Measurements from ENCODE around the gene DUS2.
"Not testable (repeated sequence)": the region's sequence is repeated elsewhere in the genome, so short reads cannot be mapped to it uniquely, and the experiment has no call there.

Gene DUS2

DNA sequence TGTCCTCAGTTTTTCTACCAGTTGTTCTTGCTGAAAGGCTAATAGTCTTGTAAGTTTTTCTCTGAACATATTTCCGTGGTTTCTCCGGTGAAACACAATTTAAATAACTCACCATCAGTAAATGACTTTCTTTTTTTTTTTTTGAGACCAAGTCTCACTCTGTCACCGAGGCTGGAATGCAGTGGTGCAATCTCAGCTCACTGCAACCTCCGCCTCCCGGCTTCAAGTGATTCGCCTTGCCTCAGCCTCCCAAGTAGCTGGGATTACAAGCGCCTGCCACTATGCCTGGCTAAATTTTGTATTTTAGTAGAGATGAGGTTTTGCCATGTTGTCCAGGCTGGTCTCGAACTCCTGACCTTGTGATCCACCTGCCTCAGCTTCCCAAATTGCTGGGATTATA, 91.9 kb downstream of the DUS2 start:
- not testable (repeated sequence) for H3K27ac Mint-ChIP-seq; DNase-seq; ATAC-seq (replicated peaks); H3K4me3 Mint-ChIP-seq; H3K27me3 Mint-ChIP-seq
- peaks cover 48 to 97% of the 10 kb centered on the region in 2 donors for H3K4me1 Mint-ChIP-seq
- H3K9me3 Mint-ChIP-seq: peaks cover 9 to 15% of the 10 kb centered on the region in 2 donors
- H3K36me3 Mint-ChIP-seq: peaks cover 21 to 35% of the 10 kb centered on the region in 2 donors

DNA sequence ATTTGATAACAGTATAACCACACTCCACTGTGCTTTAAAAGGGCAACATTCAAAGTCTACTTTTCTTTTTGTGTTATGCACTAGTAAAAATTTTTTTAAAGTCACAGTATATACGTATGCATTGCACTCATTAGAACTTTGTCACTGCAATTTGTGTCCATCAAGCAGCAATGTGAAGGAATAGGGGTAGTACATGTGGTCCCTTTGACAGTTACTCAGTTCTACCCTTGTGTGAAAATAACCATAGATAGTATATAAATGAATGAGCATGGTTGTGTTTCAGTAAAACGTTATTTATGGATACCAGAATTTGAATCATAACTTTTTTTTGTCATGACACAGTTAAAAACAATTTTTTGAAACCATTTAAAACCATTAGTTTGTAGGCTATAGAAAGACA, 92.8 kb downstream of the DUS2 start:
- no peak for DNase-seq
- no peak overlapping the region for H3K27ac Mint-ChIP-seq
- ATAC-seq (replicated peaks): no peak

DNA sequence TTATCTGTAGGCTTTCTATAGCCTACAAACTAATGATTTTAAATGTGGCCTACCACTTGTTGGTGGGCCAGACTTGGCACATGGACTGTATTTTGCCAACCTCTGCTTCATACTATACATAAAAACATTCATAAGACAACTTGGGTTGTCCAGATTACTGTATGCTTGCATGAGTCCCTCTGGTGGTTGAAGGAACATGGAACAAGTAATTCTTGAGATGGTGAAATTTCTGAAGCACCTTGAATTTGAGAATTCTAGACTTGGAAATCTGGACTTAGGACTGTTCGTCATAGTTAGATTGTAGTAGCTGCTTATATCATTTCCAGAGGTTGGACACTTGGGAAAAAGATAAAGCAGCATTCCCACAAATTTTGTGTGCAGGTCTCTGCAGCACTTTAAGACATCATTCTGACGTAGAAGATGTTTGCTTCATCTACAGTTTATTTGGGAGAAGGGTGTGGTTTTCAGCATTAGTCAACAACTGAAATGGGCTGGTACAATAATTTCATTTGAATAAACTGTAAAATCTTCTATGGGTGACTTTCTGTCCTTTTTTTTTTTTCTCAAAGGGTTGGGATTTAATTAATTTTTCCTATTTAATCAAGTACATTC, 93.3 kb downstream of the DUS2 start:
- Mint-ChIP-seq H3K9me3 (peaks cover 2 to 6% of the 10 kb centered on the region in 2 donors), H3K4me3 (no peak overlapping the region), H3K36me3 (peaks cover 14 to 23% of the 10 kb centered on the region in 2 donors), H3K4me1 (peaks cover 42 to 93% of the 10 kb centered on the region in 2 donors), H3K27ac (no peak overlapping the region), H3K27me3 (no peaks in the 10 kb centered on the region)
- ATAC-seq (replicated peaks) (peak in 1 of 2 donors; percentile 43), DNase-seq (no peak)

More for the DNA sequence above, 92.8 kb downstream of the DUS2 start:
- H3K27me3 Mint-ChIP-seq: no peaks in the 10 kb centered on the region
- peaks cover 4 to 9% of the 10 kb centered on the region in 2 donors for H3K9me3 Mint-ChIP-seq
- H3K36me3 Mint-ChIP-seq: peaks cover 16 to 28% of the 10 kb centered on the region in 2 donors
- peaks cover 46 to 98% of the 10 kb centered on the region in 2 donors for H3K4me1 Mint-ChIP-seq
- no peak overlapping the region for H3K4me3 Mint-ChIP-seq

DNA sequence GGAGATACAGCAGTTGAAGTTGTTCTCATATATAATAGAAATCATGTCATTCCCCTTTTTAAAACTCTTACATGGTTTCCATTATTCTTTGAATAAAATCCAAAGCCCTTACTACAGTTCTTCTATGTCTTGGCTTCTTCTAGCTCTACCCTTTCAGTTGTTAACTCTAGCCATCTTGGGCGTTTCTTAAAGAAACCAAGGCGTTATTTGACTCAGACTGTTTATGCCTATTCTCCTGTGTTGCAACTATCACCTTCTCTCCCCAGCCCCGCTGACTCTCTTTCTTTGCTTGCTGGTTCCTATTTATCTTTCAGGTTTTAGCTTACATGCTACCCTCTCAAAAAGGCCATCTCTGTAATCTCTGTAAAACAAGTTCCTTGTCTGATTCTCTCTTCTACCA, 94.8 kb downstream of the DUS2 start:
- DNase-seq (no peak), ATAC-seq (replicated peaks) (no peak)
- Mint-ChIP-seq H3K27me3 (no peaks in the 10 kb centered on the region), H3K36me3 (peaks cover 12 to 23% of the 10 kb centered on the region in 2 donors), H3K4me1 (peaks cover 44 to 91% of the 10 kb centered on the region in 2 donors), H3K4me3 (peak overlapping the region in 1 of 2 donors; percentile 1), H3K9me3 (peaks cover 0 to under 1% of the 10 kb centered on the region in 2 donors), H3K27ac (peak overlapping the region; percentile 9)

DNA sequence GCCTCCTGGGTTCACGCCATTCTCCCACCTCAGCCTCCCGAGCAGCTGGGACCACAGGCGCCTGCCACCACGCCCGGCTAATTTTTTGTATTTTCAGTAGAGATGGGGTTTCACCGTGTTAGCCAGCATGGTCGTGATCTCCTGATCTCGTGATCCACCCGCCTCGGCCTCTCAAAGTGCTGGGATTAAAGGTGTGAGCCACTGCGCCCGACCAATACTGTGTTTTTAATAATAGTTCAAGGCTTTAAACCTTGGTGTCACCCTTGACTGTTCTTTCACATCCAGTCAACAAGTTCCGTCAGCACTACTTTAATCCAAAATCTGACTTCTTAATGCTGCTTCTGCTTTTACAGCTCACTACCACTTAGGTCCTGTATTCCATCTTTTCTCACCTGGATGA, 95.9 kb downstream of the DUS2 start:
- not testable (repeated sequence) for H3K27me3 Mint-ChIP-seq, H3K9me3 Mint-ChIP-seq
- peak overlapping the region in 1 of 2 donors; percentile 68 for H3K4me3 Mint-ChIP-seq
- peaks cover 39 to 81% of the 10 kb centered on the region in 2 donors for H3K4me1 Mint-ChIP-seq
- H3K36me3 Mint-ChIP-seq: peaks cover 12 to 19% of the 10 kb centered on the region in 2 donors
- DNase-seq (peak; percentile 11), ATAC-seq (replicated peaks) (peak; percentile 81 to 83)
- H3K27ac Mint-ChIP-seq: peak overlapping the region; percentile 93

DNA sequence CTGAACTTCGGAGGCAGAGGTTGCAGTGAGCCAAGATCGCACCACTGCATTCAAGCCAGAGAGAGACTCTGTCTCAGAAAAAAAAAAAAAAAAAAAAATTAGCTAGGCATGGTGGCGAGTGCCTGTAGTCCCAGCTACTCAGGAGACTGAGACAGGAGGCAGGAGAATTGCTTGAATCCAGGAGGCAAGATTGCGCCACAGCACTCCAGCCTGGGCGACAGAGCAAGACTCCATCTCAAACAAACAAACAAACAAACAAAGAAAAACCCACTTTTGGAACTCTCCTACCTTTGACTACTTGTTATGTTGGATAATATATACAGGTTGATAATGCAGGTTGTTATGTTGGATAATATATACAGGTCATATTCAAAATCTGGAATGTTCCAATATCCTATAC, 97.4 kb downstream of the DUS2 start:
- Mint-ChIP-seq H3K36me3 (peaks cover 15 to 23% of the 10 kb centered on the region in 2 donors), H3K4me1 (peaks cover 40 to 70% of the 10 kb centered on the region in 2 donors), H3K27ac (peak overlapping the region; percentile 93)
- H3K9me3 Mint-ChIP-seq; DNase-seq; ATAC-seq (replicated peaks); H3K4me3 Mint-ChIP-seq; H3K27me3 Mint-ChIP-seq: not testable (repeated sequence)

DNA sequence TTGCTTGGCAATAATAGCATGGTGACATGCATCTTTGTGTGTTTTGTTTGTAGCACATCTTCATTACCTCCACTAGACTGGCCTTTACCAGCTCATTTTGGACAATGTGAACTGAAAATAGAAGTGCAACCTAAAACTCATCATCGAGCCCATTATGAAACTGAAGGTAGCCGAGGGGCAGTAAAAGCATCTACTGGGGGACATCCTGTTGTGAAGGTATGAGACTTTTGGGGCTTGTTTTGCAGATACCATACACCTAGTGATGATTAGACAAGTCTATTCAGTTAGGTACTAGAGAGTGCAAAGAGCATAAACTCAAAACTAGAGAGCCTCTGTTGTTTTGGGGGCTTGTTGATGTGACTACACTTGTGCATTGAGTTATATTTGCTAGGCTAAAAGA, 103.3 kb downstream of the DUS2 start:
- Mint-ChIP-seq H3K4me1 (peaks cover 42 to 52% of the 10 kb centered on the region in 2 donors), H3K27me3 (no peaks in the 10 kb centered on the region), H3K27ac (no peak overlapping the region), H3K9me3 (no peaks in the 10 kb centered on the region), H3K36me3 (peaks cover 29 to 35% of the 10 kb centered on the region in 2 donors), H3K4me3 (no peak overlapping the region)
- ATAC-seq (replicated peaks) (peak; percentile 27 to 34), DNase-seq (no peak)

DNA sequence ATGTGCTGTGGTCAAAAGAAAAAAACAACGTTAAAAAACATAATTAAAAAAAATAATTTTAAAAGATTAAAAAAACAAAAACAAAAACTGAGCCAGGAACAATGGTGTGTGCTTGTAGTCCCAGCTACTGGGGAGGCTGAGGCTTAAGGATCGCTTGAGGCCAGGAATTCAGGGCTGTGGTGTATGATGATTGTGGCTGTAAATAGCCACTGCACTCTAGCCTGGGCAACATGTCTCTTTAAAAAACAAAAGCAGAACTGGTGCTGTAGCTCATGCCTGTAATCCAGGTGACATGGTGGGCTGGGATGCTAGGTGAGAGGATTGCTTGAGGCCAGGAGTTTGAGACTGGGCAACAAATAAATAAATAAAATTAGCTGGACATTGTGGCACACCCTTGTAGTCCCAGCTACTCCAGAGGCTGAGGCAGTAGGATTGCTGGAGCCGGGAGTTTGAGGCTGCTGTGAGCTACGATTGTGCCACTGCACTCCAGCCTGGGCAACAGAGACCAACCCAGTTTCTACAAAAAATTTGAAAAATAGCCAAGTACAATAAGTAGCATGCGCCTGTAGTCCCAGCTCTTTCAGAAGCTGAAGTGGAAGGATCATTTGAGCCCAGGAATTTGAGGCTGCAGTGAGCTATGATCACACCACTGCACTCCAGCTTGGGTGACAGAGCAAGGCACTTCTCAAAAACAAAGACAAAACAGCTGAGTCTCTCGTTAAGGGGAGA, 105.7 kb downstream of the DUS2 start:
- Mint-ChIP-seq H3K4me3 (no peak overlapping the region), H3K27me3 (no peaks in the 10 kb centered on the region), H3K9me3 (no peaks in the 10 kb centered on the region), H3K27ac (peak overlapping the region; percentile 47), H3K4me1 (peaks cover 37 to 52% of the 10 kb centered on the region in 2 donors), H3K36me3 (peaks cover 29 to 36% of the 10 kb centered on the region in 2 donors)
- DNase-seq: no peak
- ATAC-seq (replicated peaks): peak in 1 of 2 donors; percentile 42

Measured in stimulated activated naive B cell treated with anti-CD40 and anti-IgM and Interleukin-4, amounts not matched to agents 10 μg/mL and 1 μg/mL and 100 μg/mL, for 72 hours (primary cell).